ENCODE results near the gene C1QBP. TPM values are rescaled to one million over a fixed set of nuclear protein-coding genes. Genes with fewer than 3 reads are reported as not detected.

The C1QBP gene
- total and polyA plus RNA-seq, 8 donors = 66.3 to 142 (median 113) TPM

- H3K36me3 ChIP-seq = peaks cover 0 to 94% of the 10 kb centered on the region in 2 donors
- DNase-seq (no peak), ATAC-seq (no peak)
- intact Hi-C loops (cut with DNase I) = no loop called here
- TF ChIP-seq CTCF (IDR thresholded peaks at IDR 0.05) = no peak
- H3K27ac ChIP-seq = no peak overlapping the region
- H3K9me3 ChIP-seq = no peaks in the 10 kb centered on the region
- no peaks in the 10 kb centered on the region for H3K27me3 ChIP-seq
- H3K4me3 ChIP-seq = no peak overlapping the region
- peaks cover 0 to 34% of the 10 kb centered on the region in 2 donors for H3K4me1 ChIP-seq
These were observed 13.1 kb downstream of the C1QBP start for GRCh38 chr17:5425826-5426225.

- H3K36me3 ChIP-seq = peaks cover 0 to 85% of the 10 kb centered on the region in 2 donors
- no peak for TF ChIP-seq CTCF (IDR thresholded peaks at IDR 0.05)
- DNase-seq = peak in 1 of 4 donors; percentile 21
These were observed 14.0 kb downstream of the C1QBP start for GRCh38 chr17:5424909-5425308.

GRCh38 chr17:5422505-5422904 is 16.4 kb downstream of the C1QBP start:
- H3K27me3 ChIP-seq = no peaks in the 10 kb centered on the region
- DNase-seq = no peak
- no peak overlapping the region for H3K27ac ChIP-seq
- no peak for ATAC-seq
- no peak overlapping the region for H3K4me3 ChIP-seq
- intact Hi-C loops (cut with DNase I) = no loop called here
- H3K4me1 ChIP-seq = peaks cover 0 to 46% of the 10 kb centered on the region in 2 donors
- no peak for TF ChIP-seq CTCF (IDR thresholded peaks at IDR 0.05)
- H3K9me3 ChIP-seq = no peaks in the 10 kb centered on the region
- H3K36me3 ChIP-seq = peaks cover 0 to 65% of the 10 kb centered on the region in 2 donors

More at GRCh38 chr17:5424909-5425308, 14.0 kb downstream of the C1QBP start:
- Histone ChIP-seq H3K4me3 (no peak overlapping the region), H3K4me1 (peaks cover 0 to 39% of the 10 kb centered on the region in 2 donors), H3K27me3 (no peaks in the 10 kb centered on the region), H3K27ac (no peak overlapping the region), H3K9me3 (no peaks in the 10 kb centered on the region)
- intact Hi-C loops (cut with DNase I) = no loop called here
- no peak for ATAC-seq

GRCh38 chr17:5419959-5420653 is 18.8 kb downstream of the C1QBP start, which contains the start of gene RPAIN:
TSS of gene RPAIN (plus strand) at chr17:5420182. CDS start at chr17:5420211, 29 bp downstream.
- Histone ChIP-seq H3K9me3 (no peaks in the 10 kb centered on the region), H3K36me3 (peaks cover 0 to 51% of the 10 kb centered on the region in 2 donors), H3K27me3 (no peaks in the 10 kb centered on the region), H3K27ac (peak within 1 kb of the TSS; percentile 88 to 91), H3K4me3 (peak within 1 kb of the TSS; percentile 73 to 98), H3K4me1 (peaks cover 3 to 54% of the 10 kb centered on the region in 2 donors)
- DNase-seq = peak in 3 of 4 donors; percentile 91 to 93 (median 91)
- no peak for TF ChIP-seq CTCF (IDR thresholded peaks at IDR 0.05)
- intact Hi-C loops (cut with DNase I) = no loop called here
- ATAC-seq = peak; percentile 89

- TF ChIP-seq CTCF (IDR thresholded peaks at IDR 0.05) = no peak
- Histone ChIP-seq H3K4me3 (peak within 1 kb of the TSS; percentile 73 to 98), H3K36me3 (peaks cover 0 to 50% of the 10 kb centered on the region in 2 donors), H3K9me3 (no peaks in the 10 kb centered on the region), H3K27ac (peak within 1 kb of the TSS; percentile 88 to 91), H3K4me1 (peaks cover 3 to 54% of the 10 kb centered on the region in 2 donors), H3K27me3 (no peaks in the 10 kb centered on the region)
- DNase-seq (peak; percentile 96 to 99 (median 98)), ATAC-seq (peak; percentile 97)
- intact Hi-C loops (cut with DNase I) = no loop called here
These were observed 19.5 kb downstream of the C1QBP start, which contains the start of gene NUP88 for GRCh38 chr17:5419356-5419958. TSS of gene NUP88 (minus strand) at chr17:5419662. CDS start at chr17:5419650, 12 bp downstream.

Measured in left lung (tissue), 10 donors.